Measurements from ENCODE around the gene UBE2E1. TPM values are rescaled to one million over a fixed set of nuclear protein-coding genes. Genes with fewer than 3 reads are reported as not detected.

The UBE2E1 gene
- total and polyA plus RNA-seq, 2 of the 4 experiments (the other 2 are of a cell fraction) = 54.1 to 91.6 TPM

DNA sequence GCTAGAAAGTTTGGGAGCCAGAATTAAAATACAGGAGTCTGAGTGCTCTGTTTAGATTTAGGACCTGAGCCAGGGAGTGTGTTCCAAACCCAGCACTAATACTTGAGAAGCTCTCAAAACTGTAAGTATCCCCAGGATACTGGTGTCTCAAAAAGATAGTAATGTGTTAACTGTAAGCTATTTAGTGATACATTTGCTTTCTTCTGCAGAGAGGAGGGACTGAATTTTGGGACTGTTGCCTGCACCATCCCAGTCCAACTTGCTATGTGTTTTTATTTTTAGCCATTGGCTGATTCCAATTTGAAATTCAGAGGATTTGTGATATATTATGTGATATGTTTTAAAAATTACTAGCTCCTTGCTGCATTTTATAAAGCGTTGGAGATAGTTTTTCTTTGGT is 31.5 kb downstream of the UBE2E1 start:
- Histone ChIP-seq H4K91ac (ENCODE audit: insufficient read depth, low read depth, low read length) (no peak overlapping the region), H3K27ac (ENCODE audit: insufficient read depth, low read length) (no peak overlapping the region), H3K23ac (ENCODE audit: low read depth, low read length) (no peak overlapping the region), H3K4me2 (ENCODE audit: low read depth, low read length) (no peak overlapping the region), H3K79me1 (ENCODE audit: low read depth in 1 of 2, low read length in 2 of 2) (peaks cover 29 to 58% of the 10 kb centered on the region in 2 experiments), H2BK120ac (ENCODE audit: low read depth, low read length) (no peak overlapping the region), H2AFZ (replicated peaks; ENCODE audit: low read length, poor library complexity) (no peak overlapping the region), H3K9me1 (ENCODE audit: insufficient read depth, low read length) (peaks cover 3% of the 10 kb centered on the region; the same call in 1 of the 2 replicates), H3K4me1 (ENCODE audit: control insufficient read depth, insufficient read depth, low read length) (peaks cover 2% of the 10 kb centered on the region; the same call in 1 of the 2 replicates), H2BK5ac (ENCODE audit: low read depth, low read length, poor library complexity, severe bottlenecking) (no peak overlapping the region), H2BK20ac (ENCODE audit: low read depth, low read length) (no peak overlapping the region), H2AK5ac (ENCODE audit: low read depth, low read length) (no peak overlapping the region), H3K27me3 (ENCODE audit: control insufficient read depth, insufficient read depth, low read length) (no peaks in the 10 kb centered on the region), H4K5ac (ENCODE audit: low read depth, low read length) (no peak overlapping the region), H2AK9ac (replicated peaks; ENCODE audit: low read depth, low read length, poor library complexity) (no peak overlapping the region), H3K14ac (replicated peaks; ENCODE audit: low read depth, low read length) (no peak overlapping the region), H4K8ac (ENCODE audit: low read depth in 2 of 2, low read length in 2 of 2) (no peak overlapping the region), H3K9ac (ENCODE audit: low read depth, low read length) (no peak overlapping the region), H2BK15ac (ENCODE audit: low read depth, low read length) (no peak overlapping the region), H3K18ac (ENCODE audit: low read depth, low read length) (no peak overlapping the region), H3K56ac (ENCODE audit: extremely low read depth, insufficient read depth, low read length) (no peak overlapping the region), H4K20me1 (ENCODE audit: insufficient read depth, low read length) (peaks cover 49% of the 10 kb centered on the region), H3K36me3 (ENCODE audit: control insufficient read depth, insufficient read depth, low read length) (no peaks in the 10 kb centered on the region), H3K4ac (ENCODE audit: low read depth, low read length) (no peak overlapping the region), H3K4me3 (ENCODE audit: insufficient read depth, low read depth, low read length) (no peak overlapping the region), H3K9me3 (ENCODE audit: control insufficient read depth, insufficient read depth, low read length) (no peaks in the 10 kb centered on the region)
- CTCF ChIA-PET = no interaction called here
- TF ChIP-seq, protein P1, sequence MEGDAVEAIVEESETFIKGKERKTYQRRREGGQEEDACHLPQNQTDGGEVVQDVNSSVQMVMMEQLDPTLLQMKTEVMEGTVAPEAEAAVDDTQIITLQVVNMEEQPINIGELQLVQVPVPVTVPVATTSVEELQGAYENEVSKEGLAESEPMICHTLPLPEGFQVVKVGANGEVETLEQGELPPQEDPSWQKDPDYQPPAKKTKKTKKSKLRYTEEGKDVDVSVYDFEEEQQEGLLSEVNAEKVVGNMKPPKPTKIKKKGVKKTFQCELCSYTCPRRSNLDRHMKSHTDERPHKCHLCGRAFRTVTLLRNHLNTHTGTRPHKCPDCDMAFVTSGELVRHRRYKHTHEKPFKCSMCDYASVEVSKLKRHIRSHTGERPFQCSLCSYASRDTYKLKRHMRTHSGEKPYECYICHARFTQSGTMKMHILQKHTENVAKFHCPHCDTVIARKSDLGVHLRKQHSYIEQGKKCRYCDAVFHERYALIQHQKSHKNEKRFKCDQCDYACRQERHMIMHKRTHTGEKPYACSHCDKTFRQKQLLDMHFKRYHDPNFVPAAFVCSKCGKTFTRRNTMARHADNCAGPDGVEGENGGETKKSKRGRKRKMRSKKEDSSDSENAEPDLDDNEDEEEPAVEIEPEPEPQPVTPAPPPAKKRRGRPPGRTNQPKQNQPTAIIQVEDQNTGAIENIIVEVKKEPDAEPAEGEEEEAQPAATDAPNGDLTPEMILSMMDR (conservative IDR thresholded peaks at IDR 0.05; ENCODE audit: low read depth, low read length) = no peak
- in situ Hi-C loops (cut with MboI; ENCODE audit: low sequenced_read_pairs) (no loop called here), intact Hi-C loops (cut with micrococcal nuclease) (no loop called here), dilution Hi-C loops (cut with HindIII; ENCODE audit: low sequenced_read_pairs, unreplicated experiment) (no loop called here)
- DNase-seq (no peak), ATAC-seq (ENCODE audit: low read depth) (no peak)
- WGBS, 2 experiments (ENCODE audit: extremely low coverage in 2 of 2, insufficient read length in 1 of 2) = no CpG with 5 or more reads among the region's 1 CpG
- POLR2A ChIA-PET (ENCODE audit: unreplicated experiment) = no interaction called here
- BruUV-seq (replicated peaks) = no TSS peak
